Measurements from ENCODE around the gene PRSS3.
"Not testable (repeated sequence)": the region's sequence is repeated elsewhere in the genome, so short reads cannot be mapped to it uniquely, and the experiment has no call there.

PRSS3 gene

DNA sequence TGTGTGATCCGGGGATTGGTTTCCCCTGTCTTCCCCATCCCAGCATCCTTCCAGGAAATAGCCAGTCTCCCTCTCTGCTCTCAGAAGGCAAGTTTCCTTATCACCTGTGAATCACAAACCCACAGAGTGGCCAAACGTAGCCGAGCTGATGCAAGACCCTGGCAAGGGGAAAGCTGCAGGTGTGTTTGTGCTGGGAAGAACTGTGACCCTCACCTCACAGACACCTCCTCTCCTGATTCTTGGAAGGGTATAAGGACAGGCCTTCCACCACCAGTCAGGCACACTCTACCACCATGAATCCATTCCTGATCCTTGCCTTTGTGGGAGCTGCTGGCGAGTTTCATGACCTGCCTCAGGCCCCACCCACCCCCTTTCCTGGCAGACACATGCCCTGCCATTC is at the start of gene PRSS3:
Gene PRSS3, plus strand, starts transcription at position 281 of the 400 bp plus-strand sequence. Its CDS starts 13 bp downstream, at position 294.
- no peak for DNase-seq

DNA sequence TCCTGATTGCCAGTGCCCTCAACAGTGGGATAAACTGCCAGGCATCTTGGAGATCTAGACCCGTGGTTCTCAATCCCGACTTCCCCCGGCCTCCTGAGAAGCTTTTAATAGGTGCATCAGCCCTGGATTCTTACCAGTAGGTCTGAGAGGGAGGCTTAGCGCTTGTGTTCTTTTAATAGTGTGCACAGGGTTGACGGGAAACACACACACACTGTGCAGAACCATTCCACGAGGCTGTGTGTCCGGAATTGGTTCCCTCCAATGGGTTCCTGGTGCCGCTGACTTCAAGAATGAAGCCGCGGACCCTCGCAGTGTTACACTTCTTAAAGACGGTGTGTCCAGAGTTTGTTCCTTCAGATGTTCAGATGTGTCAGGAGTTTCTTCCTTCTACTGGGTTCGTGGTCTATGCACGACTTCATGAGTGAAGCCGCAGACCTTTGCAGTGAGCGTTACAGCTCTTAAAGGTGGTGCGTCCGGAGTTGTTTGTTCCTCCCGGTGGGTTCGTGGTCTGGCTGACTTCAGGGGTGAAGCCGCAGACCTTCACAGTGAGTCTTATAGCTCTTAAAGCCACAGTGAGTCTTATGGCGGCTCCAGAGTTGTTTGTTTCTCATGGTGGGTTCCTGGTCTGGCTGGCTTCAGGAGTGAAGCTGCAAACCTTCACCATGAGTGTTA is 46.6 kb upstream of the PRSS3 start:
- peak; percentile 34 for DNase-seq

DNA sequence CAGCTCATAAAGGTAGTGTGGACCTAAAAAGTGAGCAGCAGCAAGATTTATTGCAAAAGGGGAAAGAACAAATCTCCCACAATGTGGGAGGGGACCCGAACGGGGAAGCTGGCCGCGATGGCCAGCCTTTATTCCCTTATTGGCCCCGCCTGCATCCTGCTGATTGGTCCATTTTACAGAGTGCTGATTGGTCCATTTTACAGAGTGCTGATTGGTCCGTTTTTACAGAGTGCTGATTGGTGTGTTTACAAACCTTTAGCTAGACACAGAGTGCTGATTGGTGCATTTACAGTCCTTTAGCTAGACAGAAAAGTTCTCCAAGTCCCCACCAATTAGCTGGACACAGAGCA is 46.1 kb upstream of the PRSS3 start:
- DNase-seq, result peak; percentile 17

DNA sequence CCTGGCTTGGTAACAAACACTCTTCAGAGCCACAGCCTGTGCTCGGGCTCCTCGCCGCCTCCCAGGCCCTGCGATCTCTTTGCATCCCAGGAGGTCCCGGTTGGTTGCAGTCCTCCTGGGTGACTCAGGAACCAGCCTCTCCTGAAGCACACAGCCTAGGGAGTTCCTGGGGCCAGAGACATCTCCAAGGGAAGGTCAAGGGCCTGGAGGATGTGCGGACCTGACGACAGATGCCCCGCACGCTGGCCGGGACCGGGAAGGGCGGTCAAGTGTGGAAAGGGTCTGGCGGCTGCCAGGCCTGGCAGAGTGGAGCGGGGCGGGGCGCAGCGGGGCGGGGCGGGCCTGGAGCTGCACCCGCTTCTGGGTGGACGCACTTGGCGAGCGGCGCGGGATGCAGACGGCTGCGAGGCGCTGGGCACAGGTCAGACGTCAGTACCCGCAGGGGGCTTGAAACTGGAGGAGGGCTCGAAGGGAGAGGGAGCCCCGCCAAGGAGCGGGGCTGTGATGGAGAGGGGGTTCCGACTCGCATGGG is 45.0 kb upstream of the PRSS3 start:
- DNase-seq, result no peak

DNA sequence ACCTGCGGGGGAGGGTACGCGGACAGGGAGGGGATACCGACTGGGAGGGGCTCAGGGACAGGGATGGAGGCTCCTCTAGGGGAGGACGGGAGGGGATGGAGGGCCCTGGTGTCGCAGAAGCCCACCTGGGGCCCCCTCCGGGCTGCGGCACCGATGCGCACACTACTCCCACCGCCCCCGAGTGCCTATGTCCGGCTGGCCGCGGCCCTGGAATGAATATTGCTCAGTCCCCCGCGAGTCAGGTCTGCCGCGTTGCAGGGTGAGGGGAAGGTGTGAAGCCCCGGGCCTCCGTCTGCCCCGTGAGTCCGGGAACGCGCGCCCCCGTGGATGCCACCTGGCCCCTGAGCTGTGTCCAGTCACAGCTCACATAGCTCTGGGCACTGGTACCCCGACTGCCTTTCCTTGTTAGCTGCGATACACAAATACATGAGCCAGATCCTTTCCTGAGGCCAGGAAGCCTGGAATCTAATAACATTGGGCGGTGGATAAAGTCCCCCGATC is 44.5 kb upstream of the PRSS3 start:
- DNase-seq, result no peak

DNA sequence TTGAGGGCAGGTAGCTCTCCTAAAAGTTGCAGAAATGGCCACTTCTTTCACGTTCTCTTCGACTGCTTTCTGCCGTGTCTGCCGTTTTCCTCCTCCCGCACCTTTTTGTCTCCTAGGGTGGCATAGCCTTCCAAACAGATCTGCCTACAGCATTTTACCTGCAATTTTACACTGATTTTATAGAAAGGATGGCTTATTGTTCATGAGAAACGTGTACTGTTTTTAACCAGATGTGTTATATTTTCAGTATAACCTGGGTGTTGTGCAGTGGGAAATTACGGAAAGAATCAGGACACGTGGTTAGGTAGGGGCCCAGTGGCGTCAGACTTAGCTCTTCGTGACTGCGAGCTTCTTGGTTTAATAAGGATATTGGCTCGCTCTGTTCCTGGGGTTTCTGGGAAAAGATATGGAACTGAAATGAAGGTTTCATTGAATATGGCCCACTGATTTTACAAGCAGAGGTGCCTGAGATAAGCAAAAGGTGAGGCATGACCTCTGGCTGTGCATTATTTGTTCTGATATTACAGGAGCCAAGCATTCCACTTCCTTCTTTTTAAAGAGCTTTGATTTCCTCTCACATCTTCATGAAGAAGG is 43.7 kb upstream of the PRSS3 start:
- no peak for DNase-seq

DNA sequence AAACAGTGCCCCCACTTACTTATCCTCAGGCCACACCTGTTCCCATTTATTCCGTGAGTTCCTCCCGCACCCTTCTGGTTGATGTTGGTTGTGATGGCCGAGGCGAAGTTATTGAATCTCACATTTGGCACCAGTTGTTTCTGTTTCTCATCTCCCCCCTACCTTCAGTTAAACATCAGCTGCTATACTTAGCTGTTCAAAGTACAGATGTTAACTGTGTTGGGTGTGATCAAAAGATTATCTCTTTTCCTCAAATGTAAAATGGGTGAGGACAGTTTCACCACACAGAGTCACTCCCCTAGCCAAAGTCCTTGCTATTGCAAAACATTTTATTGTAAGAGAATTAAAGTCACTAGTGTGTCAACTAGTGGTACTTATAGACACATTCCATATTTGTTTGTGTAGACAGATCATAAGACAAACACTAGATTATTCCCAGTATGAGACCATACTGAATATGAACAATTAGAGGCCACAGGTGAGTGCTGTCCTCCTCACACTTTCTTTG is 43.2 kb upstream of the PRSS3 start:
- no peak for DNase-seq

DNA sequence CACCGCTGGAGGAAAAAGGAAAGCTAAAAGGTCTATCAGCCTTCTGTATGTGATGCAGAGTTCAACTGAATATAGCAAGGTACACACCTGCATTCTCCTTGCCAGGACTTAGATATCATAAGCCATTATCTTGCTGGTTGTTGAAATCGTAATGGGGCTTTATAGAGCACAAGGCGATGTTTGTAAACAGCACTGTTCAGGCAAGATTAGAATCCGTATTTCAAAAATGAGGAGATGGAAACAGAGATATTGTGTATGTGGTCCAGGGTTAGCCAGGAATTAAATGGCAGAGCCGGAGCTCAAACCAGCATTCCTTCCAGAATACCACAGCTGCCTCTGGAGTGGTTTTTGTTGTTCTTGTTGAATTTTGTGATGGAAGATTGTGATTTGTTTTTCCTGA is 42.6 kb upstream of the PRSS3 start:
- not testable (repeated sequence) for DNase-seq

DNA sequence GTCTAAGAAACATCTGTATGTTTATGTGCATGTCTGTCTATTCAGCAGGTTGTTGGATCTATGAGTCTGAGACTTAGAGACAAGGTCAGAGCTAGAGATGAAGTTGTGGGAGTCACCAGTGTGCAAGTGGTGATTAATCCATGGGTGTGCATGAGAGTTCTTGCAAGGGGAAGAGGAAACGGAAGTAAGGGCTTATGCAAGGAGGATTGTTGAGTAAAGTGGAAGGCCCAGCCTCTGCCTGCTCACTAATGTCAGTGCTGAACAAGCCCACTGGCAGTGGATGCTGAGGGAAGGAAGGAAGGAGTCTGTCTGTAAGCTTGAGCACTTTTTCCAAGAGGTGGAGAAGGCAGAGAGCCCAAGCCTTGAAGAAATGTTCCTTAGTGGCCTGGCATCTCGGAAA is 35.7 kb upstream of the PRSS3 start:
- not testable (repeated sequence) for DNase-seq

DNA sequence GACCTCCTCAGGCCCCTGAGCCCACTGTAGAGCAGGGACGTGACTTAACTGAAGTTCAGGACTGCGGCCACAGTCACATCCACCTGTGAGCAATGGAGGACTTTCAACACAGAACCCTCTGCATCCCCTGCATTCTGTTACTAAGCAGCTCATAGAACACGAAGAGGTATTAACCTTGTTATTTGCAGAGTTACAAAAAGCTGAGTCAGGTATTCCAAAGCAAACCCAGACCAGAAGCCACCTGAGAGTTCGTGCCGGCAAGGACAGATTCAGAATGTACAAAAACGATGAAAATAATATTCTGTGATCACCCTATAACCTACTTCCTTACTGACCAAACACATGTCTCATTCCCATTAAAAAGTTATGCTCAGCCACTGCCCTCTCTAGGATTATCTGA is 33.0 kb upstream of the PRSS3 start:
- DNase-seq, result no peak

DNA sequence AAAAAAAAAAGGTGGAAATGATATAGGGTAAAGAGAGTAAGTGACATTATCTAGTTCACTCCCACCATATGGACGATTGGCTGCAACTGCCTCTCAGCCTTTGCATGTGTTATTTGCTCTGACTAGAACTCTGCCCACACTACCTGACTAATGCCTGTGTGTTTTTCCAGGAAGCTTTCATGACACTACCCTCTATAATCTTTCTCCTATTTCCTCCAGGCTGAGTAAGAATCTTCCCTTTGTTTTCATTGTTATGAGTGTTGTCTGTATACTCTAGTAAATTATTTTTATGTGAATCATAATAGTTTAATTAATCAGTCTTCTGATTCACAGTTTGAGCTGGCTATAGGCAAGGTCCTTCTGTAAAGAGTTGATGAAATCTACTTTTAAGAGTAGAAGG is 31.7 kb upstream of the PRSS3 start:
- peak; percentile 33 for DNase-seq

DNA sequence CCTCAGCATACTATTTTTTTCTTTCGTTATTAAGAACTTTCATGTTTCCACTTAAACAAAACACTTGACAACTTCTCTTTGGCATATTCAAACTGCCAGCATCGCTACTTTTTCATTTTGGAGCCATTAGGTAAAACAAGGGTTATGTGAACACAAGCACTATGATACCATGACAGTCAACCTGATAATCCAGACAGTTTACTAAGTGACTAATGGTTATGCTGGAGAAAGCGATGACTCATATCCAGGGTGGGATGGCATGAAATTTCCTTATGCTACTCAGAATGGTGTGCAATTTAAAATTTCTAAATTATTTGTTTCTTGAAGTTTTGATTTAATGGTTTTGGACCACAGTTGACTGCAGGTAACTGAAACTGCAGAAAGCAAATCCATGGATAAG is 29.9 kb upstream of the PRSS3 start:
- DNase-seq, result no peak

DNA sequence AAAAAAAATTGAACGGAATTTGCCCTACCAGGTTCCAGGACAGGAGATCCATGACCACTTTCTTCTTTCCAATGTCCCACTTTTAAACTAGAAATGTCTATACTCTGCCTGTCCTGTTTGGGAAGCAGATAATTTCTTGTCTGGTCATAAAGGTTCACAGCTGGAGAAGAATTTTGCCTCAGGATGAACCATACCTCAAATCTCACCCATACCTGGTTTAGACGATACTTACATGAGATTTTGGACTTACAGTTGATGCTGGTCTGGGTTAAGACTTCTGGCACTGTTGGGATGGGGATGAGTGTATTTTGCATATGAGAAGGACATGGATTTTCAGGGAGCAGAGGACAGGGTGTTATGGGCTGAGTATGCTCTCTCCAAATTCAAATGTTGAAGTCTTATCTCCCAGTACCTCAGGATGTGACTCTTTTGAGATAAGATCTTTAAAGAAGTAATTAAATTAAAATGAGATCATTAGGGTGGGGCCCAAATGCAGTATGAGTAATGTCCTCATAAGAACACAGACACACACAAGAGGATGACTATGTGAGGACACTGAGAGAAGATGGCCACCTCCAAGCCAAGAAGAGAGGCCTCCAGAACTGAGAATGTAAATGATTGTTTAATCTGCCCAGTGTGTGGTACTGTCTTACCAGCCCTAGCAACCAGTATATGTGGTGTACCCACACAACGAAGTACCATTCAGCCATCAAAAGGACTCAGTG is 25.0 kb upstream of the PRSS3 start:
- not testable (repeated sequence) for DNase-seq

DNA sequence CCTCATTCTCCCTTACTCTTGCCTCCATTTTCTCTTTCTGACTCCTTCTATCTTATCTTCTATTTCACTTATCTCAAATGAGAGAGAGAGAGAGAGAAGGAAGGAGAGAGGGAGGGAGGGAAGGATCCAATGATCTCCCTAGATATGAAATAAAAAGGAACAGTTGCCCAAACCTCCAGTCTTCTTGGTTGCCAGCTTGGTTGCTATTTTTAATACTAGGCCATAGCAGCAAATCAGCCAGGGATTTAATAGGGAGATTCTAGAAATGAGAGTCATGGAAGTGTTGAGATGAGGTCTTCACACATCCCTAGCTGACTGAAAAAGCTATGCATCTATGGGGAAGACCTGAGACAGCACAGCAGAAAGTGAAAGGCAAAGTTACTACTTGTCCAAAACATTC is 22.2 kb upstream of the PRSS3 start:
- not testable (repeated sequence) for DNase-seq

DNA sequence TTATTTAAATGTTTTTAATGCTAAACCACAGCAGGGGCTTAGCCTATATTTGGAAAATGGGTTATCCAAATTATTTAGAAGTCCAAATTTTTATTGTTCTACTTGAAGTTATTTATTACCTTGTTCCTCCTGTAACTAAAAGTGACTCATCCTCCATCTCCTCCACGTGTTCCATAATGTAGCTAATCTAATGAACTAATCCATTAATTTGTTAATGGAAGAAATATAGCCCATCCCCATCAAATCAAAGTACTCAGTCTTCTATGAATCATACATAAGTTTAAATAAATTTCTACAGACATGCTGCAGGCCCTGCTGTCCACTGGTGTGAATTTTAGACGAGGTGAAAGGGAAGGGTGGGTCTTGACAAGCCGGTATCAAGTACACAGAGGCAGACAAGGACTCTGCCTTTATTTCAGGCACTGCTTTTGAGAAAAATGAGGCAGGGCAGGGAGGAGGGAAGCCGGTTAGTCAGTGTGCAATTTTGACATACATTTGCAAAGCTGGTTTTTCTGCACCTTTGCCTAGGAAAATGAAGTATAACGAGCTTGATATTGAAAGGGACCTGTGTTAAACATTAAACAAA is 21.2 kb upstream of the PRSS3 start:
- DNase-seq, result not testable (repeated sequence)

DNA sequence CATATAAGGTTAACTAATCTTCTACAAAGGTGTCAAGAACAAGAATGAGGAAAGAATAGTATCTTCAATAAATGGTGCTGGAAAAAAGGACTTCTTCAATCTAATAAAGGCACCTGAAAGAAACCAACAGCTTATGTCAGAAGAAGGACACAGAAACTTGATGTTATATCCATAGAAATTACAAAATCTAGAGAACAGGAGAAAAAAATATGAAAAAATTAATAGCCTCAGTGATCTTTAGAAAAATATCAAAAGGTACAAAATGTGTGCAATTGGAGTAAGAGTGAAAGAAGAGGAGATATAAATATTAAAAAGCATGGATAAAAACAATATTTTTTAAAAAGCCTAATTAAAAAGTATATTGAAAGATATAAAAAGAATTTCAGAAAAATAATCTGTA is 18.8 kb upstream of the PRSS3 start:
- no peak for DNase-seq

DNA sequence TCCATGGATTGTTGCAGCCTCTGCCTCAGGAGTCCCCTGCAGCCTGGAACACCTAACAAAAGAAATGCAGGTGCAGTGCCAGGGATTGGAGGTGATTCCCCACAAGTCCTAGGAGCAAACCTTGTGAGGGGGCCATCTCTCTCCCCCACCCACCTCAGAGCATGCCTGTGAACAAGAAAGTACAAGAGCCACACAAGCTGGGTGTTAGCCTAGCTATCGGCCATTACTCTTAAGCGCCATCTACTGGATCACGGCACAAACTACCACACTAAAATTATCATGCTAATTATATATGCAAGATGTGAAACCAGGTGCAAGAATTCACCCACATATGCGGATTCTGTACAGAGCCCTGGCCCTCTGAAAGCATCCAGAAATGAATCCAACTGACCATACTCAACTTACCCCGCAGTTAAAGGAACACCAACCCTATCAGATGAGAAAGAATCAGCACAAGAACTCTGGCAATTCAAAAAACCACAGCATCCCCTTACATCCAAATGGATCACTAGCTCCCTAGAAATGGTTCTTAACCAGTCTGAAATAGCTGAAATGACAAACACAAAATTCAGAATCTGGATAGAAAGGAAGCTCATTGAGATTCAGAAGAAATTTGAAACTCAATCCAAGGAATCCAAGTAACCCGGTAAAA is 16.5 kb upstream of the PRSS3 start:
- peak; percentile 63 for DNase-seq

DNA sequence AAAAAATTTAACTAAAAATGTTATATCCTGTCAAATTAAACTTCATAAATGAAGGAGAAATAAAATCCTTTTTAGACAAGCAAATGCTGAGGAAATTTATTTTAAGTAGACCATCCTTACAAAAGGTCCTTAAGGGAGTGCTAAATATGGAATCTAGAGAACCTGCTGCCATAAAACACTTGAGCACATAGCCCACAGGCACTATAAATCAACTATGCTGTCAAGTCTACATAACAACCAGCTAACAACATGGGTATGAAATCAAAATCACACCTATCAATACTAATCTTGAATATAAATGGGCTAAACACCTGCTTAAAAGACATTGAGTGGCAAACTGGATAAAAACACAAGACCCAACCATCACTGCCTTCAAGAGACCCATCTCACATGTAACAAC is 15.1 kb upstream of the PRSS3 start:
- no peak for DNase-seq

DNA sequence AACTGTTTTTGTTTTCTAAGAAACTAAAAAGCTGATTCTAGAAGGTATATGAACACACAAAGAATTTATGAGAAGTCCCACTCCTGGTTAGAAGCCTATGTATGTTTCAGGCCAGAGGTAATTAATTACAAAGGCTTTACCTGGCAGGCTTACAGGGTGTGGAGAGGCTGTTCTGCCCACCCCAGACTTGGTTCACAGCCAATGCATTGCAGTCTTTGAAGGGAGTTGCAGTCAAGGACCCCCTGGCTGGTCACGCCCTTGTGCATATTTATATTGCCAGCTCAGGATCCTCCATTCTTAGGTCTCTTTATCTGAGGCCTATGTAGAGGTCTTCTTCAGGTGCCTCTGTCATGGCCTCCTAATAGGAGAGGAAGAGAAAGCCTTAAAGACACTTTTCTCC is 13.6 kb upstream of the PRSS3 start:
- no peak for DNase-seq

DNA sequence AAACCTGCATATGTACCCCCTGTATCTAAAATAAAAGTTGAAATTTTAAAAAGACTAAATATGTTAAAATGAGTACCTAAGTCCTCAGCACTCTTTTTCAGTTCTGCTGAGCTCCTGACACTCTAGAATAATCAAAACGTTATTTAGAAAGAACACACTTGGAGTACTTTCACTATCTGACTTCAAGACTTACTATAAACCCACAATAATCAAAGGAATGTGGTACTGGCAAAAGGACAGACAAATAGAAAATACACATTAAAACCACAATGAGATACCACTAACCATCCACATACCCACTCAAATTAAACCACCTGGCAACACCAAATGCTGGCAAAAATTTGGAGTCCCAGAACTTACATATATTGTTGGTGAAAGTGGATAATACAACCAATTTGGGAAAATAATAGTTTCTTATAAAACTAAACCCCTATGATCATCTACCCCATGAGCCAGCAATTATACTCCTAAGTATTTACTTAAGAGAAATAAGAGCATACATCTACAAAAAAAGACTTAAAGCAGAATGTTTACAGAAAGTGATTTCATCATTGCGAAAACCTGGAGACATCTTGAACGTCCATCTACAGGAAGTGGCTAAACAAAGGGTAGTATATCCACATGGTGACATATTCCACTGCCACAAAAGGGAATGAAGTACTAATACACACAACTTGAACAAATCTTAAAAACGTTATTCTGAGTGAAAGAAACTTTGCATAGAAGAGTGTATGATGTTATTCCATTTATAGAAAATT is 12.8 kb upstream of the PRSS3 start:
- DNase-seq, result no peak

DNA sequence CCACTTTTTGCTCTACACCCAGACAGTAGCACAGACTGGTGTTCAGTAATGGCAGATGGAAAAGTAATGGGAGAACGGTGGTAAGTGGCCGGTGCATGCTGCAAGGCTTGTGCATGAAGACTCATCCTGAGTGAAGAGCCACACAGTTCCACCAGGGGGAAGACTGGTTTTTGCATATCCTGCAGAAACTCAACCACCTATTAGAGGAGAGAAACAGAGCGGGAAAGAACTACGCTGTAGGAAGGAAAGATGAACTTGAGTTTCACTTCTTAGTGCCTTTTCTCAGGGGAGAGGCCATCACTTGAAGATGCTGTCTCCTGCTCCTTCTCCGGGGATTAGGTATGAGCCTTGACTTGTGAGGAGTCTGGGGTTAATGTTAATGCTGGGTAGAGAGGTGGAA is 9.4 kb upstream of the PRSS3 start:
- DNase-seq, result no peak

DNA sequence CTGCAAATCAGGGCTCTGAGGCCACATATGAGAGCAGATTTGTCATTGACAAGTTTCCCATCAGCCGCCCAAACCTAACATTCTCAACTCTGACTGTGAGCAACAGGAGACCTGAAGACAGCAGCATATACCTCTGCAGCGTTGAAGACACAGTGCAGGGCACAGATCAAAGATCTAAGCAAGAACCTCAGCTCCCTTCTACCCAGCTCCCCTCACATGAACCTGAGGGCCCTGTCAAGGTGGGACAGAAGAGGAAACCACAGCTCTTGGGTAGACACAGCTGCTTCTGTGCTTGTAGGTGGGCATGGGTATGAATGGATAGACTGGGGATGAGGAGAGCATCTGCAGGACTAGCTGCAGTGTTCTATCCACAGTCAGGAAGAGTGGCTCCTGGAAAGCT is 8.7 kb upstream of the PRSS3 start:
- no peak for DNase-seq

Data from activated CD4-positive, alpha-beta T cell treated with anti-CD3 and anti-CD28 coated beads for 48 hours (primary cell).